ENCODE measurements around the gene PAPPA.

Gene PAPPA

GRCh38 chr9:116271991-116272390 is 118.4 kb downstream of the PAPPA start:
- TF ChIP-seq CTCF (IDR thresholded peaks at IDR 0.05; ENCODE audit: insufficient read depth, low read depth, low read length, missing control alignments), result no peak
- no peak for DNase-seq (ENCODE audit: low read depth)
- H3K4me3 ChIP-seq (ENCODE audit: low read length), result no peak overlapping the region

GRCh38 chr9:116274293-116274692 is 120.7 kb downstream of the PAPPA start:
- H3K4me3 ChIP-seq (ENCODE audit: low read length), result no peak overlapping the region
- DNase-seq (ENCODE audit: low read depth), result no peak
- TF ChIP-seq CTCF (IDR thresholded peaks at IDR 0.05; ENCODE audit: insufficient read depth, low read depth, low read length, missing control alignments), result no peak

- no peak for TF ChIP-seq CTCF (IDR thresholded peaks at IDR 0.05; ENCODE audit: insufficient read depth, low read depth, low read length, missing control alignments)
- no peak for DNase-seq (ENCODE audit: low read depth)
- no peak overlapping the region for H3K4me3 ChIP-seq (ENCODE audit: low read length)
Observed at GRCh38 chr9:116275418-116276195, 122.0 kb downstream of the PAPPA start.

GRCh38 chr9:116276196-116276493 is 122.6 kb downstream of the PAPPA start:
- H3K4me3 ChIP-seq (ENCODE audit: low read length), result no peak overlapping the region
- DNase-seq (ENCODE audit: low read depth), result no peak
- no peak for TF ChIP-seq CTCF (IDR thresholded peaks at IDR 0.05; ENCODE audit: insufficient read depth, low read depth, low read length, missing control alignments)

- no peak for TF ChIP-seq CTCF (IDR thresholded peaks at IDR 0.05; ENCODE audit: insufficient read depth, low read depth, low read length, missing control alignments)
- no peak overlapping the region for H3K4me3 ChIP-seq (ENCODE audit: low read length)
- no peak for DNase-seq (ENCODE audit: low read depth)
Observed at GRCh38 chr9:116276651-116277121, 123.1 kb downstream of the PAPPA start.

DNA sequence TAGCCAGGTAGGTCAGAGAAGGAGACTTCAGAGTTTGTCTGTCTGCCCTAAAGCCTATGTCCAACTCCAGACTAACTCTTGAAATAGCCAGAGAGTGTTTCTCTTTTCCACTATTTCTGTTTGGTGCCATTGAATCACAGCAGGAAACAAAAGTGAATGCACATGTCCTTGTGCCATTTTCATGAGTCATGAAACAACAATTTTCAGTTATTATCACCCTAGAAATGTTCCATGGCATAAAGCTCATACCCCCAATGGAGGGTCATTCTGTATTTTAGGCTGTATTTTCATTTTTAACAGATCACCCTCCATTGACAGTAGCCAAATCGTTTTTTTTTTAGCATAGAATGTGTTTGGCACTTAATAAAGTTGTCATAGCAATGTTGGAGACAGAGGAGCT is 124.7 kb downstream of the PAPPA start:
- no peak for TF ChIP-seq CTCF (IDR thresholded peaks at IDR 0.05; ENCODE audit: insufficient read depth, low read depth, low read length, missing control alignments)
- no peak overlapping the region for H3K4me3 ChIP-seq (ENCODE audit: low read length)
- no peak for DNase-seq (ENCODE audit: low read depth)

GRCh38 chr9:116279230-116279629 is 125.6 kb downstream of the PAPPA start:
- no peak for DNase-seq (ENCODE audit: low read depth)
- H3K4me3 ChIP-seq (ENCODE audit: low read length), result no peak overlapping the region

More at GRCh38 chr9:116279230-116279629, 125.6 kb downstream of the PAPPA start:
- TF ChIP-seq CTCF (IDR thresholded peaks at IDR 0.05; ENCODE audit: insufficient read depth, low read depth, low read length, missing control alignments), result no peak

All from epithelial cell of esophagus (primary cell).